ENCODE data around the gene TMPRSS3. TPM values are rescaled to one million over a fixed set of nuclear protein-coding genes. Genes with fewer than 3 reads are reported as not detected.

The TMPRSS3 gene
- polyA plus RNA-seq, 1 experiment: not detected

DNA sequence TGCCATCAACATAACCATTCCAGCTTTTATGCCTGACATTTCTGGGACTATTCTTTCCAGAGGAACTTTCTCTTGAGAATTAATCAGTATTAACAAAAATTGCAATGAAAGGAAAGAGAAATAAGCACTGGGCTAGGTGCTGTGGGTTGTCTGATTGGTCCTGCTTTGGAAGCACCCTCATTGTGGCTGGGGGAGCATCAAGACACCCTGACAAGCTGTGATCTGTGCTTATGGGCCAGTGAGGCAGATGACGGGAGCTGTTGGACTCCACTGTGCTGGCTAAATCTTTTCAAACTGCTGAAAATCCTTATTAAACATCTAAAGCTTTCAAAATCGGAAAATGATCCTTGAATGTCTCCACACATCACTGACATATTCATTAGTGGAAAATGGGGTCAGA lies 27.8 kb upstream of the TMPRSS3 start:
- Histone ChIP-seq H3K36me3 (ENCODE audit: control insufficient read depth, insufficient read depth, low read length) (no peaks in the 10 kb centered on the region), H3K27me3 (ENCODE audit: control insufficient read depth, insufficient read depth, low read length) (no peaks in the 10 kb centered on the region; the same call in 1 of the 2 replicates), H3K4me3 (ENCODE audit: low read depth, low read length) (no peak overlapping the region)
- no peak for DNase-seq (ENCODE audit: low read depth)
- ChIA-PET POLR2A (no interaction called here), CTCF (no interaction called here)
- TF ChIP-seq, protein P1, sequence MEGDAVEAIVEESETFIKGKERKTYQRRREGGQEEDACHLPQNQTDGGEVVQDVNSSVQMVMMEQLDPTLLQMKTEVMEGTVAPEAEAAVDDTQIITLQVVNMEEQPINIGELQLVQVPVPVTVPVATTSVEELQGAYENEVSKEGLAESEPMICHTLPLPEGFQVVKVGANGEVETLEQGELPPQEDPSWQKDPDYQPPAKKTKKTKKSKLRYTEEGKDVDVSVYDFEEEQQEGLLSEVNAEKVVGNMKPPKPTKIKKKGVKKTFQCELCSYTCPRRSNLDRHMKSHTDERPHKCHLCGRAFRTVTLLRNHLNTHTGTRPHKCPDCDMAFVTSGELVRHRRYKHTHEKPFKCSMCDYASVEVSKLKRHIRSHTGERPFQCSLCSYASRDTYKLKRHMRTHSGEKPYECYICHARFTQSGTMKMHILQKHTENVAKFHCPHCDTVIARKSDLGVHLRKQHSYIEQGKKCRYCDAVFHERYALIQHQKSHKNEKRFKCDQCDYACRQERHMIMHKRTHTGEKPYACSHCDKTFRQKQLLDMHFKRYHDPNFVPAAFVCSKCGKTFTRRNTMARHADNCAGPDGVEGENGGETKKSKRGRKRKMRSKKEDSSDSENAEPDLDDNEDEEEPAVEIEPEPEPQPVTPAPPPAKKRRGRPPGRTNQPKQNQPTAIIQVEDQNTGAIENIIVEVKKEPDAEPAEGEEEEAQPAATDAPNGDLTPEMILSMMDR (IDR thresholded peaks at IDR 0.05; ENCODE audit: insufficient read depth, low read depth, low read length): no peak

- Histone ChIP-seq H3K36me3 (ENCODE audit: control insufficient read depth, insufficient read depth, low read length) (no peaks in the 10 kb centered on the region), H3K27me3 (ENCODE audit: control insufficient read depth, insufficient read depth, low read length) (no peaks in the 10 kb centered on the region; the same call in 1 of the 2 replicates), H3K4me3 (ENCODE audit: low read depth, low read length) (no peak overlapping the region)
- ChIA-PET CTCF (interaction anchor here (0.9 kb wide), 1 partner anchor 10 kb away, joined by 4 read pairs; no protein-coding TSS in a partner anchor), POLR2A (no interaction called here)
- no peak for DNase-seq (ENCODE audit: low read depth)
- TF ChIP-seq, protein P1 (IDR thresholded peaks at IDR 0.05; ENCODE audit: insufficient read depth, low read depth, low read length): no peak
Observed at GRCh38 chr21:42423197-42423675, 27.4 kb upstream of the TMPRSS3 start.

DNA sequence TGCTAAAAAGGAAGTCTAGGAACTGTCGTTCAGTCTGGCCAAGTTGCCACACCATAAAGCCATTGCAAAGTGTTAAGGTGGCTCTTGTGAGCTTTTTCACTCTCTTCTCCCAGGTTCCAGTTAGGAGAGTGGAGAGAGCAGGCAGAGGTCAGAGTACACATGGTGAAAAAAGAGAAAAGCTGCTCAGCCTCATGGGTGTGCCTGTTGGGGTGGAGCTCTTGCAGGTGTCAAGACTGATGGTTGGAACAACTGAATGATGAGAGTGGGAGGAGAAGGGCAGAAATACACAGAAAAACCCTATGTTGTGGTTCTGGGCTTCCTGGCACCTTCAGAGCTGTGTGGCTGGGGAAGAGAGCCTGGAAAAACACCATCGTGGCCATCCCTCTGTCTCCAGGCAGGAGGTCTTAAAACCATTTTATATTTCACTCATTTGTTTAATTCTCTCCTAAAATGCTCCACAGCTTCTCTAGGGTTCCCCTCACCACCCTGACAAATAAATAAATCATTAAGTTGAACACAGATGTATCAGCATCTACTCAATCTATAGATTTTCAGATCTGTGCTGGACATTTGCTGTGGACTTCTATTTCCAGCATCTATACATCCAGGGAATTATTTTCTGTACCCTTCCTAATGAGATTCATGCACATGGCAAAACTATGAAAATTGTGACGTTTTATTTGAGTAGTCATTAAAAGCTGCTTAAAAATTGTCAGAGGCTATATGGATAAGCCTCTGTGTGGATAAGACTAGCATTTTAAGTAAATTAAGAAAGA lies 25.4 kb upstream of the TMPRSS3 start:
- Histone ChIP-seq H3K27me3 (ENCODE audit: control insufficient read depth, insufficient read depth, low read length) (no peaks in the 10 kb centered on the region; the same call in 1 of the 2 replicates), H3K4me3 (ENCODE audit: low read depth, low read length) (no peak overlapping the region), H3K36me3 (ENCODE audit: control insufficient read depth, insufficient read depth, low read length) (no peaks in the 10 kb centered on the region)
- TF ChIP-seq, protein P1 (IDR thresholded peaks at IDR 0.05; ENCODE audit: insufficient read depth, low read depth, low read length): no peak
- DNase-seq (ENCODE audit: low read depth): no peak
- ChIA-PET CTCF (interaction anchor here (1.1 kb wide), 1 partner anchor 12 kb away, joined by 3 read pairs; no protein-coding TSS in a partner anchor), POLR2A (no interaction called here)

DNA sequence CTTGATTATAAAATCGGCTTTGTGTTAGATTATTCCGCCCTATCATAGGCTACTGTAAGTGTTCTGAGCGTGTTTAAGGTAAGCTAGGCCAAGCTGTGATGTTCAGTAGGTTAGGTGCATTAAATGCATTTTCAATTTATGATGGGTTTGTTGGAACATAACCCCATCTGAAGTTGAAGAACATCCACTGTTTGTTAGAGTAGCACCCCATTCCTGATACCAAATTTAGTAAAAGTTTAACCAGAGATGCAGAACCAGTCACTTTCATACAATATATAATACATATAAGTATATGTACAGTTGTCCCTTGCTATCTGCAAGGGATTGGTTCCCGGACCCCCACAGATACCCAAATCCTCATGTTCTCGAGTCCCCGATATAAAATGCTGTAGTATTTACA lies 24.0 kb upstream of the TMPRSS3 start:
- no peaks in the 10 kb centered on the region for H3K36me3 ChIP-seq (ENCODE audit: control insufficient read depth, insufficient read depth, low read length)
- TF ChIP-seq, protein P1 (IDR thresholded peaks at IDR 0.05; ENCODE audit: insufficient read depth, low read depth, low read length): no peak
- CTCF ChIA-PET: no interaction called here
- no peaks in the 10 kb centered on the region; the same call in 1 of the 2 replicates for H3K27me3 ChIP-seq (ENCODE audit: control insufficient read depth, insufficient read depth, low read length)
- DNase-seq (ENCODE audit: low read depth): no peak
- POLR2A ChIA-PET: no interaction called here
- no peak overlapping the region for H3K4me3 ChIP-seq (ENCODE audit: low read depth, low read length)

DNA sequence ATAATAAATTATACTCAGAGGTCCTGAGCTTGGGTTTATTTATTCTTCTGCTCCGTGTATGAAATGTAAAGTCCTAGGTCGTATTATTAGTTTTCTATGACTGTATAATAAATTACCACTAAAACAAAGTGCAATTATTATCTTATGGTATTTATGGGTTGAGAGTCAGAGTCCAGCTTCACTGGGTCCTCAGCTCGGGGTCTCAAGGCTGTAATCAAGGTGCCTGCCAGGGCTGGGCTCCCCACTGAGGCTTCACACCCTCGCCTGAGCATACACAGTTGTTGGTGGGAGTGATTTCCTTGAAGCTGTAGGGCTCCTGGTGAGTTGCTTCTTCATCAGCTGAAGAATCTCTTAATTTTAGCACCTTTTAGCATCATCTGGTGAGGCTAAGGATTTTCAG lies 23.0 kb upstream of the TMPRSS3 start:
- Histone ChIP-seq H3K36me3 (ENCODE audit: control insufficient read depth, insufficient read depth, low read length) (no peaks in the 10 kb centered on the region), H3K4me3 (ENCODE audit: low read depth, low read length) (no peak overlapping the region), H3K27me3 (ENCODE audit: control insufficient read depth, insufficient read depth, low read length) (no peaks in the 10 kb centered on the region; the same call in 1 of the 2 replicates)
- ChIA-PET CTCF (no interaction called here), POLR2A (no interaction called here)
- DNase-seq (ENCODE audit: low read depth): no peak
- TF ChIP-seq, protein P1 (IDR thresholded peaks at IDR 0.05; ENCODE audit: insufficient read depth, low read depth, low read length): no peak

Data from BJ (cell line).